ENCODE results near the gene LILRA5. TPM values are rescaled to one million over a fixed set of nuclear protein-coding genes. Genes with fewer than 3 reads are reported as not detected.
"Not testable (repeated sequence)": the region's sequence is repeated elsewhere in the genome, so short reads cannot be mapped to it uniquely, and the experiment has no call there.

LILRA5 gene
- total RNA-seq, 1 donor from 2014 or later, result 1.9 TPM

DNA sequence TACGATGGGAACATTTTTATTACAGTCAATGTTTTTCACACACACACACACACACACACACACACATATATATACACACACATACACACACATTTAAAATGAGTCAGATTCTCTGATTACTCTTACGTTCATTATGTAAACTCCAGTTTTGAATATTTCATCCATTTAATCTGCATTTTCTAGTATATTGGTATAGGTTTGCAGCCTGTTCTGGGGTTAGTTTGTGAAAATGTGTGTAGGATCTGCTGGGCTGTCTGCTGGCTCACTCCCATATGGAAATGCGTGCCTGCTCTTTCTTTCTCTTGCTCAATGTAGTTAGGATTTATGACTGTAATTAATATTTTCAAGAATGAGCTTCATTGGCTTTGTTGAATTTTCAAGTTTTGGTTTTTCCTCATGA, 39.1 kb downstream of the LILRA5 start:
- Histone ChIP-seq H3K4me3 (ENCODE audit: low read depth, low read length) (no peak overlapping the region), H3K27me3 (ENCODE audit: control insufficient read depth, insufficient read depth, low read length) (peaks cover 2% of the 10 kb centered on the region), H3K36me3 (ENCODE audit: control insufficient read depth, insufficient read depth, low read length) (no peaks in the 10 kb centered on the region)
- TF ChIP-seq, protein P1, sequence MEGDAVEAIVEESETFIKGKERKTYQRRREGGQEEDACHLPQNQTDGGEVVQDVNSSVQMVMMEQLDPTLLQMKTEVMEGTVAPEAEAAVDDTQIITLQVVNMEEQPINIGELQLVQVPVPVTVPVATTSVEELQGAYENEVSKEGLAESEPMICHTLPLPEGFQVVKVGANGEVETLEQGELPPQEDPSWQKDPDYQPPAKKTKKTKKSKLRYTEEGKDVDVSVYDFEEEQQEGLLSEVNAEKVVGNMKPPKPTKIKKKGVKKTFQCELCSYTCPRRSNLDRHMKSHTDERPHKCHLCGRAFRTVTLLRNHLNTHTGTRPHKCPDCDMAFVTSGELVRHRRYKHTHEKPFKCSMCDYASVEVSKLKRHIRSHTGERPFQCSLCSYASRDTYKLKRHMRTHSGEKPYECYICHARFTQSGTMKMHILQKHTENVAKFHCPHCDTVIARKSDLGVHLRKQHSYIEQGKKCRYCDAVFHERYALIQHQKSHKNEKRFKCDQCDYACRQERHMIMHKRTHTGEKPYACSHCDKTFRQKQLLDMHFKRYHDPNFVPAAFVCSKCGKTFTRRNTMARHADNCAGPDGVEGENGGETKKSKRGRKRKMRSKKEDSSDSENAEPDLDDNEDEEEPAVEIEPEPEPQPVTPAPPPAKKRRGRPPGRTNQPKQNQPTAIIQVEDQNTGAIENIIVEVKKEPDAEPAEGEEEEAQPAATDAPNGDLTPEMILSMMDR (IDR thresholded peaks at IDR 0.05; ENCODE audit: insufficient read depth, low read length, poor library complexity, severe bottlenecking), result no peak
- DNase-seq (ENCODE audit: low read depth), result no peak

DNA sequence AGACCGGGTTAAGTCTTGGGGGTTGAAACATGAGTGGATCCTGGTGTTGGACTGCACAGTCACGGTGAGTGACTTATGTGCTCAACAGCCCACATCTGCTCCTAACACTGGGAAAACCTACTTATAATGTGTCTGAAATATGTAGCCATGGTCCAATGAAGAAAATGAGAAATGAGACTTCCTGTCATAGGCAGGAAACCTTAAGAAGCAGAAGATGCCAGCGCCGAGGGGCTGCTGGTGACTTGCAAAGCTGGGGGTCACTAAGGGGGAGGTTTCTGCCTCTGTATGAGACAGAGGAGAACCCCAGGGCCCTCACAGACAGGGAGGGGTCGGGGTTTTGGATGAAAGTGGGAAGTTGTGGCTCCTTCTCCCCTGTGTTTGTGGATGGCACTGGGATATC, 40.8 kb downstream of the LILRA5 start:
- not testable (repeated sequence) for H3K36me3 ChIP-seq (ENCODE audit: control insufficient read depth, insufficient read depth, low read length); H3K27me3 ChIP-seq (ENCODE audit: control insufficient read depth, insufficient read depth, low read length); DNase-seq (ENCODE audit: low read depth); H3K4me3 ChIP-seq (ENCODE audit: low read depth, low read length)

DNA sequence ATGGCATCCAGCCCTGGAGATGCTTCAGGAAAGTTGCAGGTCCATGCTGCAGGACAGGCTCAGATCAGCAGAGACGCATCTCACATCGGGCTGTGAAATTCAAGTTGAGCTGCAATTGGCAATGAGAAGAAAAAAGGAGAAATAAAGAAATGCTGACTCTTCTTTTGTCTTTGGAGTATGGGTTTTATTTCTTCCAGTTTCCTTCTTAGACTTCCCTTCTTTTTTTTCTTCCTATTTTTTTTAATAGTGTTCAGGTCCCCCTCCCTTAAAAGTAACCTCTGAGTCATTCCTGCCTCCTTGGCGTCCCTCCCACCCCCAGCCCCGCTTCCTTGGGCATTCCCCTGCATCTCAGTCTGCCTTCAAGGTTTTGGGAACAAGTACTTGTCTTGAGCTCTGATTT, 41.4 kb downstream of the LILRA5 start:
- H3K27me3 ChIP-seq (ENCODE audit: control insufficient read depth, insufficient read depth, low read length); H3K4me3 ChIP-seq (ENCODE audit: low read depth, low read length); H3K36me3 ChIP-seq (ENCODE audit: control insufficient read depth, insufficient read depth, low read length); DNase-seq (ENCODE audit: low read depth): not testable (repeated sequence)

DNA sequence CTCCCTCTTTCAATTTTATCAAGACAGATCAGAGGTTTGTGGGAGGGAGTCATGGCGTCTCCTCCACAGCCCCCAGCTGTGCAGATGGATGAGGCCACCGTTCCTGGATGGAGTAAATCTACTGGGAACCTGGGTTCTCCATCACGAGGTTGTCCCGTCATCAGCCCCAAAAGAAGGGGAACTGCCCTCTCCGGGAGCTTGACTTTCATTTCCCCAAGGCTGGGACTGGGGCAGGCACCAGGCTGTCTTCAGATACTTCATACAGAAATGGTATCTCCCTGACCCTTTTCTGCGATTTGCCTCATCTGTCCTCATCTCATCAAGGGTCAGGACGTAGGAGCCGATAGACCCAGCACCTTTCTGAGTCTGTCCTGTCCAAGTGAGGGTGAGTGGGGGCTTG, 41.9 kb downstream of the LILRA5 start:
- no peak overlapping the region for H3K4me3 ChIP-seq (ENCODE audit: low read depth, low read length)
- TF ChIP-seq, protein P1 (IDR thresholded peaks at IDR 0.05; ENCODE audit: insufficient read depth, low read length, poor library complexity, severe bottlenecking), result no peak
- DNase-seq (ENCODE audit: low read depth), result no peak
- H3K36me3 ChIP-seq (ENCODE audit: control insufficient read depth, insufficient read depth, low read length), result no peaks in the 10 kb centered on the region
- peaks cover 2% of the 10 kb centered on the region for H3K27me3 ChIP-seq (ENCODE audit: control insufficient read depth, insufficient read depth, low read length)

DNA sequence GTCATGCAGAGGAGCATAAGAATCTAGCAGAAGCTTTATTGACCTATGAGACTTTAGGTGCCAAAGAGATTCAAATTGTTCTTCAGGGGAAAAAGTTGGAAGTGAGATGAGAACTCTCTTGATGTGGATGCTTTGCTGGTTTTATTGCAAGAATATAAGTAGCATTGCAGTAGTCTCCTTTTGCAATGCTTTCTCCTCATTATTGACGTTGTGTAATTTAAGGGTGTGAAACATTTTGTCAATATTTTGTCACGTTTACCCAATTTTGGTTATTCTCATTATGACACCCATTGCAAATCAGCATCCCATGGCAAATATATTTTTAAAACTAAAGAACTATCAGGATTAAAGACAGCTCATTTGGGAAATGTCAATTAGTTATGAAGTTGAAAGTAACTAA, 44.0 kb downstream of the LILRA5 start:
- TF ChIP-seq, protein P1 (IDR thresholded peaks at IDR 0.05; ENCODE audit: insufficient read depth, low read length, poor library complexity, severe bottlenecking), result no peak
- Histone ChIP-seq H3K4me3 (ENCODE audit: low read depth, low read length) (no peak overlapping the region), H3K36me3 (ENCODE audit: control insufficient read depth, insufficient read depth, low read length) (no peaks in the 10 kb centered on the region), H3K27me3 (ENCODE audit: control insufficient read depth, insufficient read depth, low read length) (no peaks in the 10 kb centered on the region)
- DNase-seq (ENCODE audit: low read depth), result no peak

DNA sequence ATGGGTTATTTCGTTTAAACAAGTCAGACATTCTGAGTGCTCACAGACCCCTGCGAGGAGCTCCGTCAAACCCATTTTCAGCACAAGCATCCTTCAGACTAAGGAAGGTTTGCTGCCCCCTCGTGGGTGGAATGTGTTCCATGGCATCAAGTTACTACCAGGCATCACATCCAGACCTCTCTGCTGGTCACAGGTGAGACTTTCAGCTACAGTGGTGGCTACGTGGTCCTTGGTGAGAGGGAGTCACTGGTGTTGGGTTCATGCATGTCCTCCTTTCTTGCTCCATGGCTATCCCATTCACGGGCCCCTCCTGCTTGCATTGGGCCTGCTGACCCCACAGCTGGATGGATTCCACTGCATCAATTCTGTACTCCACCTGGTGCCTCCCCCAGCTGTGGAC, 46.8 kb downstream of the LILRA5 start:
- H3K27me3 ChIP-seq (ENCODE audit: control insufficient read depth, insufficient read depth, low read length), result no peaks in the 10 kb centered on the region
- DNase-seq (ENCODE audit: low read depth), result peak; percentile 32
- H3K4me3 ChIP-seq (ENCODE audit: low read depth, low read length), result no peak overlapping the region
- TF ChIP-seq, protein P1 (IDR thresholded peaks at IDR 0.05; ENCODE audit: insufficient read depth, low read length, poor library complexity, severe bottlenecking), result peak; percentile 66
- H3K36me3 ChIP-seq (ENCODE audit: control insufficient read depth, insufficient read depth, low read length), result no peaks in the 10 kb centered on the region

DNA sequence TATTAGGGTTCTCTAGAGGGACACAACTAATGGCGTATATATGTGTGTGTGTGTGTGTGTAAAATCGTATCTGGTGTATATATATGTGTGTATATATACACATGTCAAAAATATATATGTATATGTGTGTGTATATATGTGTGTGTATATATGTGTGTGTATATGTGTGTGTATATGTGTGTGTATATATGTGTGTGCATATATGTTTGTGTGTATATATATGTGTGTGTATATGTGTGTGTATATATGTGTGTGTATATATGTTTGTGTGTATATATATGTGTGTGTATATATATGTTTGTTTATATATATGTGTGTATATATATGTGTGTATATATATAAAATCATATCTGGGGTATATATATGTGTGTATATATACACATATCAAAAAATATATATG, 50.5 kb downstream of the LILRA5 start:
- DNase-seq (ENCODE audit: low read depth), result no peak
- Histone ChIP-seq H3K36me3 (ENCODE audit: control insufficient read depth, insufficient read depth, low read length) (no peaks in the 10 kb centered on the region), H3K27me3 (ENCODE audit: control insufficient read depth, insufficient read depth, low read length) (no peaks in the 10 kb centered on the region), H3K4me3 (ENCODE audit: low read depth, low read length) (no peak overlapping the region)
- TF ChIP-seq, protein P1 (IDR thresholded peaks at IDR 0.05; ENCODE audit: insufficient read depth, low read length, poor library complexity, severe bottlenecking), result no peak

Measured in kidney epithelial cell (primary cell).